ENCODE measurements around the gene ZER1. TPM values are rescaled to one million over a fixed set of nuclear protein-coding genes. Genes with fewer than 3 reads are reported as not detected.

Gene ZER1
- total RNA-seq, 1 donor from 2014 or later, result 37.2 TPM

GRCh38 chr9:128713941-128714573 is 57.7 kb downstream of the ZER1 start:
- Mint-ChIP-seq H3K4me3 (no peak overlapping the region), H3K27me3 (ENCODE audit: low read depth) (no peaks in the 10 kb centered on the region), H3K4me1 (no peaks in the 10 kb centered on the region), H3K27ac (no peak overlapping the region), H3K36me3 (no peaks in the 10 kb centered on the region), H3K9me3 (no peaks in the 10 kb centered on the region)
- no peak for DNase-seq (ENCODE audit: low spot score in 2 of 2, unreplicated experiment in 2 of 2)
- no peak for TF ChIP-seq CTCF (IDR thresholded peaks at IDR 0.05; ENCODE audit: unreplicated experiment)

GRCh38 chr9:128713411-128713780 is 58.3 kb downstream of the ZER1 start:
- Mint-ChIP-seq H3K36me3 (no peaks in the 10 kb centered on the region), H3K9me3 (no peaks in the 10 kb centered on the region), H3K4me1 (no peaks in the 10 kb centered on the region), H3K4me3 (no peak overlapping the region), H3K27me3 (ENCODE audit: low read depth) (no peaks in the 10 kb centered on the region), H3K27ac (no peak overlapping the region)
- no peak for TF ChIP-seq CTCF (IDR thresholded peaks at IDR 0.05; ENCODE audit: unreplicated experiment)
- DNase-seq (ENCODE audit: low spot score in 2 of 2, unreplicated experiment in 2 of 2), result no peak

GRCh38 chr9:128712451-128713410 is 59.0 kb downstream of the ZER1 start:
- Mint-ChIP-seq H3K9me3 (no peaks in the 10 kb centered on the region), H3K27ac (no peak overlapping the region), H3K4me1 (no peaks in the 10 kb centered on the region), H3K27me3 (ENCODE audit: low read depth) (no peaks in the 10 kb centered on the region), H3K4me3 (no peak overlapping the region), H3K36me3 (no peaks in the 10 kb centered on the region)
- TF ChIP-seq CTCF (IDR thresholded peaks at IDR 0.05; ENCODE audit: unreplicated experiment), result no peak
- DNase-seq (ENCODE audit: low spot score in 2 of 2, unreplicated experiment in 2 of 2), result no peak

GRCh38 chr9:128707446-128707845 is 64.3 kb downstream of the ZER1 start:
- Mint-ChIP-seq H3K27ac (no peak overlapping the region), H3K4me1 (peaks cover 5% of the 10 kb centered on the region), H3K27me3 (ENCODE audit: low read depth) (no peaks in the 10 kb centered on the region), H3K9me3 (no peaks in the 10 kb centered on the region), H3K36me3 (no peaks in the 10 kb centered on the region), H3K4me3 (no peak overlapping the region)
- no peak for DNase-seq (ENCODE audit: low spot score in 2 of 2, unreplicated experiment in 2 of 2)
- TF ChIP-seq CTCF (IDR thresholded peaks at IDR 0.05; ENCODE audit: unreplicated experiment), result no peak

- TF ChIP-seq CTCF (IDR thresholded peaks at IDR 0.05; ENCODE audit: unreplicated experiment), result no peak
- no peaks in the 10 kb centered on the region for H3K27me3 Mint-ChIP-seq (ENCODE audit: low read depth)
Observed at GRCh38 chr9:128706671-128707381, 64.9 kb downstream of the ZER1 start.

More at GRCh38 chr9:128706671-128707381, 64.9 kb downstream of the ZER1 start:
- no peaks in the 10 kb centered on the region for H3K9me3 Mint-ChIP-seq
- DNase-seq (ENCODE audit: low spot score in 2 of 2, unreplicated experiment in 2 of 2), result no peak
- H3K36me3 Mint-ChIP-seq, result no peaks in the 10 kb centered on the region
- H3K4me3 Mint-ChIP-seq, result no peak overlapping the region
- no peak overlapping the region for H3K27ac Mint-ChIP-seq
- H3K4me1 Mint-ChIP-seq, result peaks cover 5% of the 10 kb centered on the region

Data from mesothelial cell of epicardium (in vitro differentiated cells).